Ovary (tissue), 9 donors: ENCODE measurements around the gene VHLL. TPM values are rescaled to one million over a fixed set of nuclear protein-coding genes. Genes with fewer than 3 reads are reported as not detected.

Experiments used
- DNase-seq, 5 donors: peaks; one replicate each; pipeline ENCODE4 v3.0.0-alpha.2; 2019 to 2020
- H3K27ac ChIP-seq, 2 donors: fragments of 200-600 bp; one replicate each; pipeline versions ENCODE4 v1.5.1 to v1.8.0; 2019 to 2022
- H3K27me3 ChIP-seq: fragments of 200-600 bp; one replicate; pipeline ENCODE4 v1.8.0; 2022
- H3K36me3 ChIP-seq: fragments of 200-600 bp; sonication (generic); one replicate; pipeline ENCODE4 v1.5.1; 2019
- H3K4me1 ChIP-seq: one replicate; pipeline ENCODE4 v1.8.1; 2013; ENCODE audit warnings: mild to moderate bottlenecking, moderate library complexity; ENCODE audit not compliant: insufficient read depth
- H3K4me3 ChIP-seq: fragments of 200-600 bp; sonication (generic); one replicate; pipeline ENCODE4 v1.5.1; 2017
- H3K9me3 ChIP-seq, 2 donors: fragments of 200-600 bp in 1 of 2; sonication (generic) in 1 of 2; one replicate each; pipeline versions ENCODE4 v1.5.1 to v1.8.1; 2013 to 2019; ENCODE audit warnings: mild to moderate bottlenecking in 1 of 2, moderate library complexity in 1 of 2
- EP300 ChIP-seq: sonication (generic); formaldehyde crosslinking; IDR thresholded peaks from one replicate; pipeline ENCODE4 v1.6.1; 2017; ENCODE audit warnings: antibody characterized with exemption
- POLR2A ChIP-seq: fragments of 450-650 bp; IDR thresholded peaks from one replicate; pipeline ENCODE4 v1.6.1; 2017; ENCODE audit warnings: antibody characterized with exemption, mild to moderate bottlenecking, moderate library complexity
- WGBS, 3 donors: extraction: QIAGEN DNeasy Blood & Tissue Kit in 1 of 3; methylation state at CpG; one replicate each; pipeline versions ENCODE4 v1.1.5 to v1.1.7; 2013 to 2017; 5-methylcytosine and 5-hydroxymethylcytosine counted together
- intact Hi-C, 4 donors: fragments of 100-400 bp; cut with DNase I; formaldehyde crosslinking; loops; one replicate each; pipeline versions ENCODE4 v1.11.0 to v1.15.1; 2022 to 2023
- polyA plus RNA-seq, 2 donors: library from polyadenylated mRNA; stranded (reverse); fragments of 200-250 nt in 1 of 2; fragments of 350-450 nt in 1 of 2; fragmentation: Illumina TruSeq in 1 of 2; extraction: RNeasy Lipid Tissue Mini Kit (QIAGEN cat#74804) in 1 of 2; gene quantifications; one replicate each; pipeline ENCODE4 v1.2.3, GENCODE V29; 2013 to 2014
- total RNA-seq, 7 donors: library from RNA; depleted of rRNA in 2 of 7; stranded (reverse); fragments of >200 nt in 2 of 7; fragmentation: NEBNext Ultra II Directional in 3 of 7; extraction: Animal tissue kit (Norgen Biotek cat#: 25700) in 3 of 7; gene quantifications; one replicate each; pipeline versions ENCODE4 v1.1.0 to v1.2.4, GENCODE V29; 2016 to 2023
- TF ChIP-seq, protein P1 (sequence below), 3 donors: fragments of 450-650 bp in 2 of 3; fragments of 200-600 bp in 1 of 3; IDR thresholded peaks; one replicate each; pipeline versions ENCODE4 v1.5.1 to v1.8.0; 2016 to 2022; ENCODE audit warnings: antibody characterized with exemption in 3 of 3, mild to moderate bottlenecking in 1 of 3
- donor health status: DM: no; HTN: no; CAD: no; lungs with moderate emphysema.
- donor health status: DM: no; HTN: no; CAD: no.
- donor health status: Bipolar disorder and iron deficiency.
- donor health status: DM: yes; HTN: yes; CAD: no.
- donor health status: DM: no; HTN: no; CAD: no.
- donor health status: DM: yes; HTN: yes; CAD: no.

The VHLL gene
- total and polyA plus RNA-seq, 9 donors: 0.33 to 0.56 (median 0.40) TPM; not detected in 5

DNA sequence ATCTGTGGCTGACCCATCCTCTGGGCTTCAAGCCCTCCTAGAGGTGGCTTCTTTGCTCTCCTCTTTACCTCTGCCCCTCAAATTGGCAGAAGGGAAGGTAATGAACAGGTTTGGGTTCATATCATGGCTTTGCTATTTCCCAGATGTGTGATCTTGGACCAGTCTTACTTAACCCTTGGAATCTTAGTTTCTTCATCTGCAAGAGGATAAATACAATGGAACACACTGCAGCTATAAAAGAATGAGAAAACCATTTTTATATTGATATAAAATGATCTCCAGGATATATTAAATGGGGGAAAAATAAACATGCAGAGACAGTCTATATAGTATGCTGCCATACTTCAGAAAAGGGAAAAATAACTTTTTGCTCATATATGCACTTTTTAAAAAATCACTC is 9.2 kb downstream of the VHLL start:
- no peak for DNase-seq
- H3K36me3 ChIP-seq: no peaks in the 10 kb centered on the region
- intact Hi-C loops: no loop called here
- TF ChIP-seq, protein P1, sequence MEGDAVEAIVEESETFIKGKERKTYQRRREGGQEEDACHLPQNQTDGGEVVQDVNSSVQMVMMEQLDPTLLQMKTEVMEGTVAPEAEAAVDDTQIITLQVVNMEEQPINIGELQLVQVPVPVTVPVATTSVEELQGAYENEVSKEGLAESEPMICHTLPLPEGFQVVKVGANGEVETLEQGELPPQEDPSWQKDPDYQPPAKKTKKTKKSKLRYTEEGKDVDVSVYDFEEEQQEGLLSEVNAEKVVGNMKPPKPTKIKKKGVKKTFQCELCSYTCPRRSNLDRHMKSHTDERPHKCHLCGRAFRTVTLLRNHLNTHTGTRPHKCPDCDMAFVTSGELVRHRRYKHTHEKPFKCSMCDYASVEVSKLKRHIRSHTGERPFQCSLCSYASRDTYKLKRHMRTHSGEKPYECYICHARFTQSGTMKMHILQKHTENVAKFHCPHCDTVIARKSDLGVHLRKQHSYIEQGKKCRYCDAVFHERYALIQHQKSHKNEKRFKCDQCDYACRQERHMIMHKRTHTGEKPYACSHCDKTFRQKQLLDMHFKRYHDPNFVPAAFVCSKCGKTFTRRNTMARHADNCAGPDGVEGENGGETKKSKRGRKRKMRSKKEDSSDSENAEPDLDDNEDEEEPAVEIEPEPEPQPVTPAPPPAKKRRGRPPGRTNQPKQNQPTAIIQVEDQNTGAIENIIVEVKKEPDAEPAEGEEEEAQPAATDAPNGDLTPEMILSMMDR (IDR thresholded peaks at IDR 0.05): no peak
- TF ChIP-seq EP300 (no peak), POLR2A (no peak)
- peaks cover 3% of the 10 kb centered on the region for H3K4me1 ChIP-seq
- no peak overlapping the region for H3K27ac ChIP-seq
- H3K4me3 ChIP-seq: no peak overlapping the region
- no peaks in the 10 kb centered on the region for H3K27me3 ChIP-seq
- no peaks in the 10 kb centered on the region for H3K9me3 ChIP-seq

DNA sequence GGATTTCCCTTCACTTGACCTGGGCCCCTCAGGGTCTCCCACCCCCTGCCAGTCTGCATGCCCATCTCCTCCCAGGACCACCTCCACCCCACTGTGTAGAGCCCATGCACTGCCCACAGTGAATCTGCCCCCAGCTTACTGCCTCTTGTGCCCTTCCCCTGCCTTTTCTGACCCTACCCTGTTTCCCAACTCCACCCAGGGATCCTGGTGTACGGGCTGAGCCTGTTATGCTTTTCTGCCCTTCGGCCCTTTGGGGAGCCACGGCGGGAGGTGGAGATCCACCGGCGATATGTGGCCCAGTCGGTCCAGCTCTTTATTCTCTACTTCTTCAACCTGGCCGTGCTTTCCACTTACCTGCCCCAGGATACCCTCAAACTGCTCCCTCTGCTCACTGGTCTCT is 13.0 kb downstream of the VHLL start:
- intact Hi-C loops: no loop called here

DNA sequence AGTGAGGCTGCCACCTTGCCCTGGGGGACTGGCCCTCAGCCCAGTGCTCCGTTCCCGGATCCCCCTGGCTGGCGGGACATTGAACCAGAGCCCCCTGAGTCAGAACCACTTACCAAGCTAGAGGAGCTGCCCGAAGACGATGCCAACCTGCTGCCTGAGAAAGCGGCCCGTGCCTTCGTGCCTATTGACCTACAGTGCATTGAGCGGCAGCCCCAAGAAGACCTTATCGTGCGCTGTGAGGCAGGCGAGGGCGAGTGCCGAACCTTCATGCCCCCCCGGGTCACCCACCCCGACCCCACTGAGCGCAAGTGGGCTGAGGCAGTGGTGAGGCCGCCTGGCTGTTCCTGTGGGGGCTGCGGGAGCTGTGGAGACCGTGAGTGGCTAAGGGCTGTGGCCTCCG is 13.7 kb downstream of the VHLL start:
- Histone ChIP-seq H3K27me3 (no peaks in the 10 kb centered on the region), H3K9me3 (no peaks in the 10 kb centered on the region), H3K4me1 (peaks cover 7% of the 10 kb centered on the region), H3K36me3 (no peaks in the 10 kb centered on the region), H3K27ac (no peak overlapping the region), H3K4me3 (no peak overlapping the region)
- TF ChIP-seq POLR2A: no peak
- TF ChIP-seq EP300: no peak
- TF ChIP-seq, protein P1 (IDR thresholded peaks at IDR 0.05): no peak
- intact Hi-C loops: no loop called here
- 87 to 94% (median 88%) methylated on average over 18 to 21 of the region's 21 CpGs for WGBS, 3 donors
- DNase-seq: no peak

More for the DNA sequence above, 13.0 kb downstream of the VHLL start:
- H3K36me3 ChIP-seq: no peaks in the 10 kb centered on the region
- H3K27ac ChIP-seq: no peak overlapping the region
- no peaks in the 10 kb centered on the region for H3K9me3 ChIP-seq
- no peak overlapping the region for H3K4me3 ChIP-seq
- 90 to 92% (median 90%) methylated on average over 8 of the region's 8 CpGs for WGBS, 3 donors
- H3K27me3 ChIP-seq: no peaks in the 10 kb centered on the region
- TF ChIP-seq EP300 (no peak), POLR2A (no peak)
- TF ChIP-seq, protein P1 (IDR thresholded peaks at IDR 0.05): no peak
- H3K4me1 ChIP-seq: peaks cover 7% of the 10 kb centered on the region
- no peak for DNase-seq

DNA sequence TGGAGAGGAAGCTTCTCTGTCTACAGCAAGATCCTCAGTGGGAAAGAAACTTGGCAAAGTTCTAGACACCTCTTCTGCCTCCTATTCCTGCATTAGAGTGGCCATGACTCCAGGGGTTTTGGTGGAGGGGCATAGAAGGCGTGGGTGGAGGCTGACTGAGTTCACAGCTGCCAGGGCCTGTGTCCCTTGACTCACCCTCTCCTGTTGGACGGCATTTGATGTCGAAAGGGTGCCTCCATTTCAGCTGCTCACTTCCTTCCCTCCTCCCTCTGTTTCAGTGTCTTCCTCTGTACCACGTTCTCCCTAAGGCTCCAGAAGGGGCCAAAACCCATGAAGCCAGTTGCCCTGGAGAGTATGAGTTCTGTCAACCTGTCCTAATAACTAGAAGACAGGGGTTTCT is 14.3 kb downstream of the VHLL start:
- Histone ChIP-seq H3K36me3 (no peaks in the 10 kb centered on the region), H3K9me3 (no peaks in the 10 kb centered on the region), H3K4me1 (peaks cover 7% of the 10 kb centered on the region), H3K27me3 (no peaks in the 10 kb centered on the region), H3K4me3 (no peak overlapping the region), H3K27ac (no peak overlapping the region)
- DNase-seq: no peak
- TF ChIP-seq EP300: no peak
- TF ChIP-seq POLR2A: no peak
- intact Hi-C loops: no loop called here
- 69 to 78% (median 75%) methylated on average over 4 of the region's 4 CpGs for WGBS, 3 donors

DNA sequence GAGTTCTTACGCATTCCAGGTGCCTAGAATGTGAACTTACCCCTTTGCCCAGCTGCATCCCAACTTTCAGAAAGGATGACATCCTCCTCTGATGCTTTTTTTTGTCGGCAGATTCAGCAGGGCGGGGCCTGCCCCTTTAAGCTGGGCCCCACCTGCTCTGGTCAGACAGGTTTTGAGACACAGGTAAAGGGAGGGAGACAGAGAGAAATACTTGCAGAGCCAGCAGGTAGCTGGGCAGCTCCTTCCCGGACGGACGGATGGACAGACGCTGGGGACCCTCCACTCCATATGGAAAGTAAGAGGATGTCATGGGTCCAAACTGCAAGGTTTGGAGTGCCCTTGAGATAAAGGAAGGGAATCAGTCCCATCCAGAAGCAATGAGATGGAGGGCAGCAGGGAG is 15.0 kb downstream of the VHLL start, which contains the start of gene TMEM79:
Gene TMEM79, plus strand, starts transcription at position 214 of the 400 bp plus-strand sequence. CDS start 902 bp downstream, outside the sequence.
- no peak for DNase-seq
- intact Hi-C loops: no loop called here
- TF ChIP-seq EP300 (no peak), POLR2A (no peak)
- TF ChIP-seq, protein P1 (IDR thresholded peaks at IDR 0.05): no peak
- Histone ChIP-seq H3K4me1 (peaks cover 7% of the 10 kb centered on the region), H3K27me3 (no peaks in the 10 kb centered on the region), H3K36me3 (no peaks in the 10 kb centered on the region), H3K4me3 (peak within 1 kb of the TSS; percentile 81), H3K27ac (no peak within 1 kb of the TSS), H3K9me3 (no peaks in the 10 kb centered on the region)
- WGBS, 3 donors: 86 to 95% (median 89%) methylated on average over 7 of the region's 7 CpGs
